NK-92 treated with Interleukin-12 subunit alpha and Interleukin-12 subunit beta, amount 100 ng/mL, for 24 hours (cell line): ENCODE measurements around the gene APOL2.
"Not testable (repeated sequence)": the region's sequence is repeated elsewhere in the genome, so short reads cannot be mapped to it uniquely, and the experiment has no call there.

Experiments used
- DNase-seq: peaks from one replicate; lab custom pipeline; 2025; lab: John Stamatoyannopoulos, UW

The APOL2 gene

DNA sequence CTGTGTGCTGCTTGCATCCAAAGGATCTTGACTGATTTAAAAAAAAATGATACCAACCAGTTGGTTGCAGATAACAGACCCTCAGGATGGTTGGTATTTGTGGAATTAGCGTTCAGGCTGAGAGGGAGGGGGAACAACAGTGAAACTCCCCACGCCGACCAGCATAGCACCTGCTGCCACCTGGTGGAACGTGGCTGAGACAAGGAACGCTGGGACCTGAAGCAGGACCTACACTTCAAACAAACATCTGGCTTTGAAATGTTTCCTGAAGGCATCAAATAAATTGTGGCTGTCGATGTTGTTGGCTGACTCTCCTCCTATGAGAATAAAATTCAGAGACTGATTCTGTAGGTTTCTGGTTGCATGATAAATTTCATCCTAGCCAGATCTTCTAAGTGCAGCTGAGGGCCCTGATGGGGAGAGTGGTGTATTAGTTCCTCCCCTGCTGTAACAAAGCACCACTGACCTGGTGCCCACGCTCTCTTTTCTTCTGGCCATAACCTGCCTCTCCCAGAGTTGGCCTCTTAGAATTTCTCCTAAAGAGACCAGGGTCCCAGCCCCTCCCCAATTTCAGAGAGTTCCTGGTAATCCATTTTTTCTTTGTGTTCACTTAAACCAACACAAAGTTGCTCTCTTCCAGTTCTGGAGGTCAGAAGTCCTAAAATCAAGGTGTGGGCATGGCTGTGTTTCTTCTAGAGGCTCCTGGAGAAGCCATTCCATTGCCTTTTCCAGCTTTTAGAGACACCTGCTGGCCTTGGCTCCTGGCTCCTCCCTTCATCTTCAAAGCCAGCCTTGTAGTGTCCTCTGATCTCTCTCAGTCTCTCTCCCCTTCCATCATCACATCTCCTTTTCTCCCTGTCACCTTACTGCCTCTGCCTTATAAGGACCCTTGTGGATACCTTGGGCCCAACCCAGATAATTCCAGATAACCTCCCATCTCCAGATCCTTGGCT is 17.3 kb downstream of the APOL2 start:
- DNase-seq = peak; percentile 19

DNA sequence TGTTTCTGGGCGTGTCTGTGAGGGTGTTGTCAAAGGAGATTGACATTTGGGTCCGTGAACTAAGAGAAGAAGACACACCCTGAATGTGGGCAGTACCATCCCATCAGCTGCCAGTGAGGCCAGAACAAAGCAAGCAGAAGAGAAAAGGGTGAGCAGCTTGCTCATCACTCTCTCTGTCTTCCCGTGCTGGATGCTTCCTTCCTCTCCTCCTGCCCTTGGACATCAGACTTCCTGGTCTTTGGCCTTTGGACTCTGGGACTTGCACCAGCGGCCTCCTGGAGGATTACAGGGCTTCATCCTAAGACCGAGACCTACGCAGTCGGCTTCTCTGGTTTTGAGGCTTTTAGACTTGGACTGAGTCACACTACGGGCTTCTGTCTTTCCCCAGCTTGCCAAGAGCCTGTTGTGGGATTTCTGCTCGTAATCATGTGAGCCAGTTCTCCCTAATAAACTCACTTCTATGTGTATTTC is 18.8 kb downstream of the APOL2 start:
- no peak for DNase-seq

DNA sequence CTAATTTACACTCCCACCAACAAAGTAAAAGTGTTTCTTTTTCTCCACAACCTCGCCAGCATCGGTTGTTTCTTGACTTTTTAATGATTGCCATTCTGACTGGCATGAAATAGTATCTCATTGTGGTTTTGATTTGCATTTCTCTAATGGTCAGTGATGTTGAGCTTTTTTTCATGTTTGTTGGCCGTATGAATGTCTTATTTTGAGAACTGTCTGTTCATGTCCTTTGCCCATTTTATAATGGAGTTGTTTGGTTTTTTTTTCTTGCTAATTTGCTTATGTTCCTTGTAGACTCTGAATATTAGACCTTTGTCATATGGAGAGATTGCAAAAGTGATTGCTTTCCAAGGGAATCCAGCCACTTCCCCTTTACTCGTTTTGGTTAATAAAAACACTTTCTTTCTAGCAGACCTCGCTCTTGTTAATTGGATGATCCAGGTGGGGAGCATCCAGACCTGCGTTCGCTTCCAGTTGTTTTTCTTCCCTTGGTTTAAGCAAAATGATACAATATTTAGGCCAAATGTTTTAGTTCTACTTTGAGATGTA is 20.6 kb downstream of the APOL2 start:
- DNase-seq = no peak

DNA sequence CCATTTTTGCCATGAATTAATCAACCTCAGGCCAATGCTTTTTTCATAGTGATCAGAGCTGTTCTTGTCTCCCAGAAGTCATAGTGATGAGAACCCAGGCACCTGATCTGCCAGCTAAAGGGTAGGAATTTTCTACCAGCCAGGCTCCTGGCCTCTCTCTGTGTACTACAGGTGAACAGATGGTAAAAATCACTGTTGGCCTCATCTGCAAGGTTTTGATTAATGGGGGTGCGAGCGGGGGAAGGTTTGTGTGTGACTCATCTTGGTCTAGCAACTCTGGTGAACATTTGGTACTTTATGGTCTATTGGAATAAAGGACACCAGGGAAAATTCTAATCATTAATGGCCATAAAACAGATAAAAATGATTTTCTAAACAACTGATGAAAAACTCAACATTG is 23.3 kb downstream of the APOL2 start:
- DNase-seq = no peak

DNA sequence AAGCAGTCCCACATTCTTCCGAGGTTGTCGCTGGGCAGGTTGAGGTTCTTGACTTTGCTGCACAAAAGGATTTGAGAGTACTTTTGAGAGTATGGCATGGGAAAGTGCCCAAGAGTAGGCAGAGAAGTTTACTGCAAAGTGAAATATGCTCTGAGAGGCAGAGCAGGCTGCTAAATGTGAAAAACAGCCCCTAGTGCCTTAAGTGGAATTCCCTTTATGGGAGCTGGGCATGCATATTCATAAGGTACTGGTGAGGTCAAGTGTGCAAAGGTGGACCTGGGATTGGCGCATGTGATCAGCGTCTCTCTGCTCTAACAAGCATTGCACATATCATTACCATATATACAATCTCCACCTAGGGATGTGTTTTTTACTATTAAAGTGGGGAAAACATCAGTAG is 25.7 kb downstream of the APOL2 start:
- DNase-seq = no peak

DNA sequence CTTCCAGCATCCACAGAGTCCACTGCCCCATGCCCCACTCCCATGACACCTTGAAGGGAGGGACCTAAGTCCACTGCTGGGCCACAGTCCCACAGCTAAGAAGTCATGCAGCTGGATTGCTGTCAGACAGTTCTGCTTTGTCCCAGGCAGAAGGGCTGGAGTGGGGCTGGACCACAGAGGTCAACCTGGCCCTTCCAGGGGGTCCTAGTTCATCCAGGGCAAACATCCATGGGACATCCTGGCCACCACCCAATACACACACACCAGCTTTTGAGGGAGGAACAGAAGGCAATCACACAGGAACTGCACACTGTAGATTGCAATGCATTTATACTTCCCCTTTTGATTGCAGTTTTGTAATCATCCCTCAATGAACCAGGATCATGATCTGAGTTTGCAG is 26.4 kb downstream of the APOL2 start:
- no peak for DNase-seq

DNA sequence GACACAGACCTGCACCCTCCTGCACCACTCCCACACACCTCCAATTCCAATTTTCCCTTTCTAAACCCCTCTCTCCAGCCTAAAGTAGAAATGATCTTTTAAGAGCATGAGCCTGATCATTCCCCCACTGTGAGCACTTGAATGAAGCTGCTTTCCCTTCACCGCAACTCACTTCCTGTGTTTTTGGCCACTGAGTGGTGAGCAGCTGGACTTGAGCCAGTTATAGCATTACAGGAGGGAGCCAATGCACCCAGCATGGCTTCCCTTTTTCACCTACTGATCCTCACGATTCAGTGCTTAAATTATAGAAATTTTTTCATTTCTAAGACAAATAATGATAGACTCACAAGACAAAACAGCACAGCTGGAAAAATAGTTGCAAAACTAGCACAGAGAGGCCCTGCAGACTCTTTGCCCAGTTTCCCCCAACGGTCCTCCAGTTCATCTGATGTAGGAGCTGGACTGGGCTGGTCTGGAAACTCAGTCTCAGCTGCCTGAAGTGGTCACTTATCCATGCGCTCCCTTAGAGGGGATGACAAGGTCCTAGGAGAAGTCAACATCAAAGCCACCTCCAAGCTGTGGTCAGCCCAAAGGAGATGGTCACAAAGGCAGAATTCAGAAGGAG is 28.0 kb downstream of the APOL2 start:
- DNase-seq = no peak

DNA sequence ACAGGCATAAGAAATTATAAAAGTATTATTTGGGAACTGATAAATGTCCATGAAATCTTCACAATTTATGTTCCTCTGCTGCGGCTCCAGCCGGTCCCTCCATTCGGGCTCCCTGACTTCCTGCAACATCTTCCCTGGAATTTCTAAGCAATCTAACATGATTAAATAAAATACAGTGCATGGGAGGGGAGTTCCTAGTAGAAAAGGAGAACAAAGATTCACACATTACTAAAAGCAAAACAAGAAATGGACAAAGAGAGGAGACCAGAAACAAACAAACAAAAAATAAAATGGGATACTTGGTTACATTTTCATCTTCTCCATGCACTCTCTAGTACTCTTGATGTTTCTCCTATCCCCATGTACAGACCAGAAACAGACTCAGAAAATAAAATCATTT is 29.1 kb downstream of the APOL2 start:
- no peak for DNase-seq

DNA sequence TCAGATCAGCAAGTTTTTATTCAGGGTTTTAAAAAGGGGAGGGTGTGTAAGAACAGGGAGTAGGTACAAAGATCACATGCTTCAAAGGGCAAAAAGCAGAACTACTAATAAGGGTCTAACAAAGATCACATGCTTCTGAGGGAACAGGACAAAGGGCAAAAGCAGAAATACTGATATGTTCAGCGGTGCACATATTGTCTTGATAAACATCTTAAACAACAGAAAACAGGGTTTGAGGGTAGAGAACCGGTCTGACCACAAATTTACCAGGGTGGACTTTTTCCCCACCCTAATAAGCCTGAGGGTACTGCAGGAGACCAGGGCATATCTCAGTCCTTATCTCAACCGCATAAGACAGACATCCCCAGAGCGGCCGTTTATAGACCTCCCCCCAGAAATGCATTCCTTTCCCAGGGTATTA is 29.8 kb downstream of the APOL2 start:
- not testable (repeated sequence) for DNase-seq

DNA sequence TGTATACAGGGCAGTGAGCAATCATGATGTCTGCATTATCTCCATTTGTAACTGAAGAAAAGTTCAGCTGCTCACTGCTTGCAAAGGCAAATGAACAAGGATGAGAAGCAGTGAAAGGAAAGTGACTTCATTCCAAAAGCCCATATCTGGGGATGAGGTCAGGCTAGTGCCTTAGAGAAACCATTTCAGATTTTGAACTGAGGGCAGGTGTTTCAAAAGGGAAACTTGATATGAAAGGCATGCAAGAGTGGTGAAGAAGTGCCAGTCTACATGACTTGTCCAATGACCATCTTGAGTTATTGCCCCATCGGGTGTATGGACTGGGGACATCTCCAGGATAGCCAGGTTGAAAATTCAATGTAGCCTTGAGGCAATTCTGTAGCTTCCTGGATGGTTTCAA is 30.4 kb downstream of the APOL2 start:
- no peak for DNase-seq

DNA sequence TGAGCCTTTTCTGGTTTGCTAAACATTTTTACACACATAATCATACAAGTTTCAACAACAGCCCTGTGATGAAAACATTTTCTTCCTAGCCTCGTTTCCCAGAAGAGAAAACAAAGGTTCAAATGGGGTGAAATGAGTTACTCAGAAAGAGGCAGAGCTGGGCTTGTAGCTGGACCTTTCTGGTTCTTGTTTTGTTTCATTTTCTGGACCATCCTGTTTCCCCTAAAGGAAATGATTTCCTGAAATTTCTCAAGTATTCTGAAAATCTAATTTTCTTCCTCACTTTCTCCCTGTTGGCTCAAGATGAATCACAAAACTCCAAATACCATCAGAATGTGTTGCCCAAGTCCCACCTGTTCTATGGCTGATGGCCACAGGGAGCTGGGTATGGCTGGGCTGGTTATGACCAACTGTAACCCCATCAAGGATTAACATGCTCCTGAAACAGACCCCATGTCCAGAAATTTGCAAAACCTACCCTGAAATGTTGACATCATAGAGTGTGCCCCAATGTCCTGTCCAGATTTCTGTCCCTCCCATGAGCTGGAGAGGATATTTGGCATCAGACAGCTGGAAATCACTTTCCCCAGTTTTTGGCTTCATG is 31.1 kb downstream of the APOL2 start:
- DNase-seq = no peak

DNA sequence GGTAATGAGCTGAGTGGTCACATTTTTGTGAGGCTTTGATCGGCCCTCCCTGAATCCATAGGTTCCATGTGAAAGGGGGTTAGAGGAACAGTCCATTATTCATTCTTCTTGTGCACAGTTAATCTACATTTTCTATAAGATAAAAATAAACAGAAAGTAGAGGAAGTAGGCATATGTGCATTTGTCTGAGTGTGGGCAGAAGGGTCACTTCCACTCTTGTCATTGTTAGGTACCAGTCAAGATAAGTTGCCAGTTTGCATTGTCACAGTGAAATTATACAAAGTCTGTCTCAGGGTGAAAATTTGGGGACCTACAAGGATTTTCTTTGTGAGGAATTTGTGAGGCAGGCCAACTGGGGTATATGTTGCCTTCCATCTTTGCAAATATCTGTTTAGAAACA is 33.1 kb downstream of the APOL2 start:
- no peak for DNase-seq

DNA sequence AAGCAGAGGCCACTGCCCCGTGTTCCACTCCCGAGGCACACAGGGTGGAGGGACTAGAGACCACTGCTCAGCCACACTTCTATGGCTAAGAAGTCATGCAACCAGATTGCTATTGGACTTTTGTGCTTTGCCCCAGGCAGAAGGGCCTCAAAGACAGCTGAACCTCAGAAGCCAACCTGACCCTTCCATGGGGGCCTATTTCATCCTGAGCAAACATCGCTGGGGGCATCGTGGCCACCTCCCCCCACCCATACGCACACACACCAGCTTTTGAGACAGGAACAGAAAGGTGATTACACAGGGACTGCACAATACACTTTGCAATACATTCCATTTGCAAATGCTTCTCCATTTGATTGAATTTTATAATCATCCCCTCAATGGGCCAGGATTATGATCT is 33.8 kb downstream of the APOL2 start:
- not testable (repeated sequence) for DNase-seq

DNA sequence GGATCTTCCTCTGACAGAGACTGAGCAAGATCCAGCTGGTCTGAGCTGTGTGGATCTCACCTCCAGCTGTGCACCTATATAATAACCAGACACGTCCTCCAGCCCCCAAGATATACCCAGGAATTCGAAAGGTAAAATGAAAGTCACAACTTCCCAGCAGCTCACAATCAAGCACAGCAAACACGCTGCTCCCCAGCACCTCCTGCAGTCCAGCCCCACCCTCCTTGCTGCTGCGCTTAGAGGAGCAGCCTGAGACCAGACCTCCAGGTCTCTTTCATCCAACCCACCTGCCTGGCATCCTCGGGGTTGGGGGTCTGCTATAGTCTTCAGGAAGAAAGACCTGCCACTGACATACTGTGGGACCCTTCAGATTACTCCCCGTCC is 34.7 kb downstream of the APOL2 start:
- DNase-seq = no peak

DNA sequence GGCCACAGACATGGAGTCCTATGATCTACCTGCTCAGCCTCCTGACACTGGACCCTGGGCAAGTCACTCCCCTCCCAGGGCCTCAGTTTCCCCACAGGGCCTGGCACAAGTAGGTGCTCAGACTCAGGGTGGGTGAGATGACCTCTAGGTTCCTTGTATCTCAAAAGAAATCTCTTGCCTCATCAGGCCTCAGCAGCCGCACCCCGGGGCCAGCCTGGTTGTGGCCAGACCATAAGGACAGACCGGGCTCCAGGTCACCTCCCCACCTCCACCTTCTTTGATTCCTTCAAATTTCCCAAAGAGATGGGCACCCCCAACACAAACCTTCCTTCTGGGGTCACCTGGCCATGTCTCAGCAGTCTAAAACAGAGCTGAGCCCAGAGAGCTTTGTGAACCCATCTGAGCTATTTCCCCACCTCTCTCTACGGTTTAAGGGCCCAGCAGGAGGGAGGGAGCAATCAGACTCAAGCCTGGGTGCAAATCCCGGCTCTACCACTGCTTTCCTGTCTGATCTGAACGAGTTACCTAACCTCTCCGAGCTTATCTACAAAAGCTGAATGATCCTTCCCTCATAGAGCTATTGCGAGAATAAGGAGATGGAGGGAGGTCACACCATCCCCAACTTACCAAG is 35.2 kb downstream of the APOL2 start:
- no peak for DNase-seq

DNA sequence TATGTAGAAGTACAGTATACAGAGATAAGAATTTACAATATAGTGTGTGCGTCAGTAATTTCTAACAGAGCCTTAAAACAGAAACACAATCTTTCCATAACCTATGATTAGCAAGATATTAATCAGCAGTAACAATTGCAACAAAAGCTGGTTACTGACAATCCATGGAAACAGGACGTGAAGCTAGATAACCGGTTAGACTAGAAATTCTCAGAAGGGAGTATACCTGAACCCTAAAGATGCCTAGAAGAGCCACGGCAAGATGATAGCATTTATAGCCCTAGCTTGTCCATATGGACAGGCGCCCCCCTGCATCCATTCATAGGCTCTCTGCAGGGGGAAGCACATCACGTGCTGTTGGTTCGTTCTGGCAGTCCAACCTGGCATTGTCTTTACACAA is 35.9 kb downstream of the APOL2 start:
- not testable (repeated sequence) for DNase-seq

DNA sequence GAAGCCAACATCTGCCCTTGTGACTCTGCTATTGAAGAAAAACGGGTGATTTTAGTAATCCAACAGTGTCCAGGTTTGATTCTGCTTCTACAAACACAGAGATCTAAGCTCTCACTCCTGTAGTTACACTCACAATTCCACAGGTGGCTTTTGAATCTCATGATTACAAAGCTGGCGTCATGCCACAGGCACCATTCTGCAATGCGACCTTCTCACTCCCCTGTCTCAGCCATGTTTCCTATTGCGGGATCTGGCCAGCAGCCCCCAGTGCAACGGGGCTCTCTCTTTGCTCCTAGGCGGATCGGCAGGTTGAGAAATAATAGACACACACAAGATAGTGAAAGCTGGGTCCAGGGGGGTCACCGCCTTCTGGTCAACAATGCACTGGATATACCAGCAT is 36.4 kb downstream of the APOL2 start:
- not testable (repeated sequence) for DNase-seq

DNA sequence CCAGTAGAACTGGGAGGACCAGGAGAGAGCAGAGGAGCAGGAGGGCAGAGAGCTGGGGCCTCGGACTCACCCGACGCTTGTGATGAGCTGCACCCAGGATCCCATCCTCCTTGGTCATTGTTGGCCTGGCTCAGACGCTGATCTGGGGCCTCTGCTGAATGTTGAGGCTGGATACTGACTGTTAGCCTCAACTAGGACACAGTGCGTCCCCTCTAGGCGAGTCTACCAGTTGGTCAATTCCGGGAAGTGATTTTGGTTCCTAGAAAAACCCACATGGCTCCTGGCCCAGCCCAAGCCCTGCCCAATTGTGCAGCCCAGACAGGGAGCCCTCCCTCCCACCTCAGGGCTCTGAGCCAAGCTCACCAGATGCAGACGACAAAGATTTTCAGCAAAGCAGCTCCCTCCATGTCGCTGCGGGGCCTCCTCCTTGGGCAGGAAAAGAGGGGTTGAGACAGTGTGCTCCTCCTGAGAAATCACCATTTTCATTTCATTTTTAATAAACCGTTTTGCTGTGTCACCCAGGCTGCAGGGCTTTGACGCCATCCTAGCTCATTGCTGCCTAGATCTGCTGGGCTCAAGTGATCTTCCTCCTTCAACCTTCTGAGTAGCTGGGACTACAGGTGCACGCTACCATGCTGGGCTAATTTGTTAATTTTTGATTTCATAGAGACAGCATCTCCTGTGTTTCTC is 37.6 kb downstream of the APOL2 start, which contains the start of gene APOL4:
TSS of gene APOL4 (minus strand) at position 180 of the 690 bp plus-strand sequence. CDS start at position 105, 75 bp downstream.
- DNase-seq = no peak

DNA sequence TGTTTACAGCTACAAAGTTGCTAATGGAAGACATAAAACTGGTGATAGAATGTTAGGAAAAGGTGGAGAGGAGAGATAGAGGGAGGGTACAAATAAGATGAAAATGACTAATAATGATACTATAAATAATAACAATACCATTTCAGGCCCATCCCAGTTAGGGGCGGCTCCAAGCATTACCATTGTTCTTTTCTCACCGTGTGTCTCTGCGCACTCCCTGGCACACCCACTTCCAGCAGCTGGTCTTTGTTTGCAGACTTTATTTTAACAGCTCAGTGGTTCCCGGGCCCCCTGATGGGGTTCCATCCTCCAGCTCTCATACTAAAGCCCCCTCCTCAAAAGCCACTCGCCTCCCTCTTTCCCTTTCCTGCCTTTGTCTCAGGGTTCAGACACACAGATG is 38.3 kb downstream of the APOL2 start:
- DNase-seq = not testable (repeated sequence)

DNA sequence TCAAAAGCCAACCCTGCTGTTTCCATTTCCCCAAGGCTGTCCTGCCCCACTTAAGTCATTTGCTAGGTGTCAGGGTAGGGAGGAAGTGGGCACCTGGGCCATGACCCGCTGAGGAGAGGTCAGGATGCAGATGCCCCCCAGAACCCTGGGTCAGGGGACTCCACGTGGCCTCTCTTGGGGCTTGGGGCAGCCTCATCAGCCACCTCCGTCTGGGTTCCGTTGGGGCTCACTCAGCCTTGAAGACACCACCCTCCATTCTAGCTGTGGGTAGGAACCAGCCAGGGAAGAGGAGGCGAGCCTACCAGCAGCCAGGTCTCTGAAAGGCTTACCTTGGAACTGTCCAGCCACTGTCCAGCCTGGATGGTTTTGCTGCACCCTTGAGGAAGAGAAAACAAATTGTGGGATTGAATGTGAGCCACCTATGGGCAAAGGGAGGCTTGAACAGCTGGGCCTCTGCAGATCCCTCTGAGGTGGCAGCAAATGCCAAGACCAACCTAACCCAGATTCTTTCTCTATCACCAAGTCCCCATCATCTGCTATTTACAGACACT is 40.3 kb downstream of the APOL2 start:
- DNase-seq = no peak

DNA sequence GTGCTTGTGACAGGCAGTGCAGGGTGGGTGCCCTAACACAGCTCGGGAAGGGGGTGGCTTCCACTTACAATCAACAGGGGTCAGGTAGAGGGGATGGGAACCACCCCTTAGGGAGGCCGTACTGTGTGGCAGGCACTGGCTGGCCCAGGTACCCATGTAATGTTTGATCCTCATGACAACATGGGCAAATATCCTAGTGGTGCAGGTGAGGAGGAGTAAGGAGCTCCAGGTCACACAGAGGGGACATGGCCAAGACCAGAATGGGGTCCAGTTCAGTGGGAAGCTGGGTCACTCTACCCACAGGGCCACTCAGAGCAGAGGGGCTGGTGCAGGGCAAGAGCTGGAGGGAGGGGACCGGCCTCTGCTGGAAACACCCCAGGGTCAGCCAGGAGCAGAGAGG is 40.8 kb downstream of the APOL2 start:
- DNase-seq = no peak
